Measurements from ENCODE around the gene PAIP2B.

Gene PAIP2B

DNA sequence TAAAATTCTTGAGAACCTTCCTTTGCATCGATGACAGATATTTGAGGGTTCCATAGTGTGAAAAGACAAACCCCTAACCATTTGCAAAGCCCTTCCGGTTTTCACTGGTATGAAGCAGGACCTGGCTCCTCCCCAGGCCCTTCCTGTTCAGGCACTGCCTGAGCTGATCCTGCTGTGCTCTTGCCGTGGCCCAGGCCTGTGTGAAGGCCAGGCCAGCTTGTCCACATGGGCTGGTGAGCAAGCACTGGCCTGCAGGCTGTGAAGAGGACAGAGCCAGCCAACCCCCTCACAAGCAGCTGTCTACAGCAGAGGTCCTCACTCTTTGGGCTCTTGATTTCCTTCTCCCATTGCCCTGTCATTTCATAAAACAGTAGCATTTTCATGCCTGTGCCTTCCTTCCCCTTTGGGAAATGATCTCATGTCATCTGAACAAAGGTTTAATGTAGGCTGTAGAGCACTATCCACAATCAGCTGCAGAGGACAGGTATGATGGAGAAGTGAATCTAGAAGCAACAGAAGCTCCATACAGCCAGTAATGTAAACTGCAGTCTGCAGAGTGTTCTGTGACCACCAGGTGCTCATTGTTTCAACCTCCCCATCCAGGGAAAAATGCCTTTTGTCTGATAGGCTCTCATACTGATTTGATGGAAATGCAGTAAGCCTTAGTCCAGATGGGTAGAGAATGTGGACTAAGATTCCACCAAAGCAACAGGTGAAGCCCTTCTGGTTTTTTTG lies 76.7 kb downstream of the PAIP2B start:
- DNase-seq, result no peak

DNA sequence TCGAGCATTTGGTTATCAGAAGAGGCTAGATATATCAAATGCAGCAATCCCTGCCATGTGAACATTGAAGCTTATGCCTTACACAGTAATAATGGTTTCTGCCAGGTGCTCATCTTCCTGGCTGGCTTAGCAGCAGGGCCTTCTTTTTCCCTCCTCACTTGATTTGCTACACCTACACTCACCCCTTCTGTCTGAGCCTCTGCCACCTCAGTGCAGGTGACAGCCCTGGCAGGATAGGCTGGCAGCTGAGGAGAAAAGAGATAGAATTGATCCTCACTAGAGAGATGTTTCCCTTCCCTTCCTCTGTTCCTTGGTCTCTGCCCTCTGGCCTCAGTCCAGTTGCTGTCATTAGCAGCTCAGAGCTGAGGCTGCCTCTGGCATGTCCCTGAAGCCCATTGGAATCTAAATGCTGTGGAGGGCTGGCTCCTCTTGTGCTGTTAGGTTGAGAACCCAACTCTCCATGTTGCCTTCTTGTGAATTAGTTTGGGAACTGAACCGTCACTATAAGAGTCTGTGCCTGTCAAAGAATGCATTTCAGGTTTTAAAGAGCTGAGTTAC lies 78.3 kb downstream of the PAIP2B start:
- DNase-seq, result no peak

- no peak for DNase-seq
These were observed 83.1 kb downstream of the PAIP2B start for GRCh38 chr2:71143782-71144181.

- no peak for DNase-seq
These were observed 90.7 kb downstream of the PAIP2B start for GRCh38 chr2:71136174-71136573.

- no peak for DNase-seq
These were observed 93.3 kb downstream of the PAIP2B start for GRCh38 chr2:71133603-71134002.

Measured in T-helper 1 cell (primary cell).